IMR-90 (cell line): ENCODE data around the gene KRTAP5-9. TPM values are rescaled to one million over a fixed set of nuclear protein-coding genes. Genes with fewer than 3 reads are reported as not detected.

Source experiments
- ATAC-seq: fragments of 200-7000 bp; cut with Tn5 transposase; 2 replicates; pipeline ENCODE4 v1.9.1; 2020; ENCODE audit warnings: low read depth, mild to moderate bottlenecking, moderate library complexity
- BruUV-seq: library from RNA; stranded (reverse); fragments of 400-500 nt; replicated peaks from 2 replicates; lab custom pipeline; 2021; lab: Mats Ljungman, UMichigan
- CTCF ChIA-PET: fragments of 300-600 bp; formaldehyde crosslinking; extraction: SDS; loops from one replicate; lab custom pipeline; 2021; ENCODE audit warnings: antibody characterized with exemption; lab: Yijun Ruan, JAX
- POLR2A ChIA-PET: fragments of 300-600 bp; sonication (Branson Sonifier 250); formaldehyde crosslinking; loops from one replicate; lab custom pipeline; 2022; ENCODE audit warnings: antibody characterized with exemption; ENCODE audit not compliant: unreplicated experiment; lab: Charles Lee
- DNase-seq: peaks from one replicate; pipeline ENCODE4 v3.0.0; 2013
- H2AFZ ChIP-seq: replicated peaks from 2 replicates; pipeline ENCODE3; 2013; ENCODE audit warnings: low read length, mild to moderate bottlenecking; ENCODE audit not compliant: poor library complexity
- H2AK5ac ChIP-seq: 2 replicates; pipeline ENCODE4 v1.6.1; 2013; ENCODE audit warnings: low read depth, low read length, inconsistent platforms
- H2AK9ac ChIP-seq: replicated peaks from 2 replicates; pipeline ENCODE3; 2013; ENCODE audit warnings: mild to moderate bottlenecking, low read depth, low read length, moderate library complexity; ENCODE audit not compliant: poor library complexity
- H2BK120ac ChIP-seq: 2 replicates; pipeline ENCODE4 v1.6.1; 2013; ENCODE audit warnings: low read depth, low read length, inconsistent platforms
- H2BK15ac ChIP-seq: 3 replicates; pipeline ENCODE4 v1.6.1; 2013; ENCODE audit warnings: low read depth, low read length, inconsistent platforms
- H2BK20ac ChIP-seq: 2 replicates; pipeline ENCODE4 v1.6.1; 2013; ENCODE audit warnings: low read depth, mild to moderate bottlenecking, inconsistent platforms, low read length, moderate library complexity
- H2BK5ac ChIP-seq: 2 replicates; pipeline ENCODE4 v1.6.1; 2013; ENCODE audit warnings: mild to moderate bottlenecking, low read depth, low read length, inconsistent platforms; ENCODE audit not compliant: poor library complexity, severe bottlenecking
- H3K14ac ChIP-seq: replicated peaks from 2 replicates; pipeline ENCODE4 v1.6.1; 2013; ENCODE audit warnings: low read depth, low read length, inconsistent platforms
- H3K18ac ChIP-seq: 2 replicates; pipeline ENCODE4 v1.6.1; 2013; ENCODE audit warnings: low read depth, low read length, control low read depth
- H3K23ac ChIP-seq: 2 replicates; pipeline ENCODE4 v1.6.1; 2013; ENCODE audit warnings: low read depth, low read length, inconsistent platforms
- H3K27ac ChIP-seq: 2 replicates; pipeline ENCODE4 v1.5.1; 2013; ENCODE audit warnings: mild to moderate bottlenecking, control low read depth, low read length; ENCODE audit not compliant: insufficient read depth
- H3K27me3 ChIP-seq: 2 replicates; pipeline ENCODE4 v1.6.1; 2013; ENCODE audit warnings: low read length; ENCODE audit not compliant: control insufficient read depth, insufficient read depth
- H3K36me3 ChIP-seq: 2 replicates; pipeline ENCODE4 v1.6.1; 2013; ENCODE audit warnings: low read length, mixed read lengths; ENCODE audit not compliant: control insufficient read depth, insufficient read depth
- H3K4ac ChIP-seq: 2 replicates; pipeline ENCODE4 v1.6.1; 2013; ENCODE audit warnings: low read depth, low read length, inconsistent platforms
- H3K4me1 ChIP-seq: 2 replicates; pipeline ENCODE4 v1.6.1; 2013; ENCODE audit warnings: low read length, mixed read lengths; ENCODE audit not compliant: control insufficient read depth, insufficient read depth
- H3K4me2 ChIP-seq: 2 replicates; pipeline ENCODE4 v1.6.1; 2013; ENCODE audit warnings: low read depth, mild to moderate bottlenecking, control low read depth, low read length, moderate library complexity
- H3K4me3 ChIP-seq: 2 replicates; pipeline ENCODE4 v1.5.1; 2013; ENCODE audit warnings: low read depth, mild to moderate bottlenecking, control low read depth, low read length, moderate library complexity; ENCODE audit not compliant: insufficient read depth
- H3K56ac ChIP-seq: 2 replicates; pipeline ENCODE4 v1.6.1; 2013; ENCODE audit warnings: low read length, inconsistent platforms; ENCODE audit not compliant: insufficient read depth; ENCODE audit errors: extremely low read depth
- H3K79me1 ChIP-seq, 2 experiments: 2 replicates each; pipeline ENCODE4 v1.6.1; 2013; ENCODE audit warnings: low read length in 2 of 2, inconsistent platforms in 1 of 2, low read depth in 1 of 2
- H3K9ac ChIP-seq: 2 replicates; pipeline ENCODE4 v1.6.1; 2013; ENCODE audit warnings: low read depth, low read length, control low read depth
- H3K9me1 ChIP-seq: 2 replicates; pipeline ENCODE4 v1.6.1; 2013; ENCODE audit warnings: low read length, inconsistent platforms; ENCODE audit not compliant: insufficient read depth
- H3K9me3 ChIP-seq: 2 replicates; pipeline ENCODE4 v1.6.1; 2013; ENCODE audit warnings: low read length; ENCODE audit not compliant: control insufficient read depth, insufficient read depth
- H4K20me1 ChIP-seq: 2 replicates; pipeline ENCODE4 v1.6.1; 2013; ENCODE audit warnings: low read length, inconsistent platforms; ENCODE audit not compliant: insufficient read depth
- H4K5ac ChIP-seq: 2 replicates; pipeline ENCODE4 v1.6.1; 2013; ENCODE audit warnings: mild to moderate bottlenecking, low read depth, low read length, control low read depth
- H4K8ac ChIP-seq, 2 experiments: 2 replicates each; pipeline ENCODE4 v1.6.1; 2013; ENCODE audit warnings: low read depth in 2 of 2, low read length in 2 of 2, control low read depth in 1 of 2, inconsistent platforms in 1 of 2
- H4K91ac ChIP-seq: 2 replicates; pipeline ENCODE4 v1.6.1; 2013; ENCODE audit warnings: low read depth, low read length, inconsistent platforms; ENCODE audit not compliant: insufficient read depth
- BHLHE40 ChIP-seq: fragments of 150-350 bp; IDR thresholded peaks from 2 replicates; pipeline ENCODE4 v1.6.1; 2016; ENCODE audit warnings: mild to moderate bottlenecking, low read depth, low read length
- CEBPB ChIP-seq: IDR thresholded peaks from 2 replicates; pipeline ENCODE4 v1.6.1; 2012; ENCODE audit warnings: low read depth, low read length, improper control_type of control experiment
- CHD1 ChIP-seq: IDR thresholded peaks from 2 replicates; pipeline ENCODE4 v1.6.1; 2012; ENCODE audit warnings: low read depth, low read length, improper control_type of control experiment
- MAFK ChIP-seq: IDR thresholded peaks from 2 replicates; pipeline ENCODE4 v1.6.1; 2012; ENCODE audit warnings: low read depth, low read length, improper control_type of control experiment
- MAZ ChIP-seq: IDR thresholded peaks from 2 replicates; pipeline ENCODE4 v1.6.1; 2012; ENCODE audit warnings: low read depth, mild to moderate bottlenecking, low read length, improper control_type of control experiment, moderate library complexity, borderline replicate concordance
- MXI1 ChIP-seq: IDR thresholded peaks from 2 replicates; pipeline ENCODE4 v1.6.1; 2012; ENCODE audit warnings: low read depth, mild to moderate bottlenecking, low read length, moderate library complexity, borderline replicate concordance
- NFE2L2 ChIP-seq: fragments of 150-350 bp; IDR thresholded peaks from 2 replicates; pipeline ENCODE4 v1.6.1; 2016; ENCODE audit warnings: low read depth, mild to moderate bottlenecking, low read length
- POLR2A ChIP-seq: IDR thresholded peaks from 2 replicates; pipeline ENCODE4 v1.6.1; 2012; ENCODE audit warnings: mild to moderate bottlenecking, low read depth, low read length
- RAD21 ChIP-seq: IDR thresholded peaks from 2 replicates; pipeline ENCODE4 v1.6.1; 2012; ENCODE audit warnings: low read length, improper control_type of control experiment
- RCOR1 ChIP-seq: IDR thresholded peaks from 2 replicates; pipeline ENCODE4 v1.6.1; 2012; ENCODE audit warnings: mild to moderate bottlenecking, low read length, improper control_type of control experiment; ENCODE audit not compliant: insufficient replicate concordance
- RFX5 ChIP-seq: IDR thresholded peaks from 2 replicates; pipeline ENCODE4 v1.8.0; 2012; ENCODE audit warnings: low read depth, mild to moderate bottlenecking, low read length, moderate library complexity
- WGBS, 2 experiments: methylation state at CpG; one replicate each; pipeline versions ENCODE4 v1.1.5 to v1.1.7; 2013; ENCODE audit warnings: missing lambda C conversion rate in 2 of 2; ENCODE audit not compliant: insufficient read length in 1 of 2; ENCODE audit errors: extremely low coverage in 2 of 2; 5-methylcytosine and 5-hydroxymethylcytosine counted together
- dilution Hi-C: fragments of 300-500 bp; cut with HindIII; formaldehyde crosslinking; loops from one replicate; pipeline ENCODE4 v1.14.3; 2018; ENCODE audit warnings: low sequenced_read_pairs; ENCODE audit not compliant: unreplicated experiment
- in situ Hi-C: fragments of 300-500 bp; cut with MboI; formaldehyde crosslinking; loops from 3 replicates; pipeline ENCODE4 v1.14.3; 2019; ENCODE audit warnings: low sequenced_read_pairs, inconsistent platforms, mixed read lengths
- intact Hi-C: fragments of 100-400 bp; cut with micrococcal nuclease; formaldehyde crosslinking; loops from 2 replicates; pipeline ENCODE4 v1.10.0; 2022
- polyA plus RNA-seq, 3 experiments: library from polyadenylated mRNA; depleted of rRNA; stranded (reverse); fragments of >200 nt; gene quantifications; 2 replicates each; pipeline ENCODE4 v1.2.3, GENCODE V29; 2012; ENCODE audit warnings: low replicate concordance in 1 of 3
- total RNA-seq: library from RNA; depleted of rRNA; stranded (reverse); fragments of >200 nt; gene quantifications from 2 replicates; pipeline ENCODE4 v1.2.3, GENCODE V29; 2012
- TF ChIP-seq, protein P1 (sequence below): fragments of 150-350 bp; IDR thresholded peaks from 2 replicates; pipeline ENCODE4 v1.6.1; 2017; ENCODE audit warnings: mild to moderate bottlenecking, antibody characterized with exemption, low read length, low read depth
- TF ChIP-seq, protein P2 (sequence below): conservative IDR thresholded peaks from 2 replicates; pipeline ENCODE4 v1.5.1; 2012; ENCODE audit warnings: mild to moderate bottlenecking, low read depth, low read length, improper control_type of control experiment
- TF ChIP-seq, protein P3 (sequence below): fragments of 150-350 bp; IDR thresholded peaks from 2 replicates; pipeline ENCODE4 v1.6.1; 2016; ENCODE audit warnings: low read depth, mild to moderate bottlenecking, low read length, moderate library complexity, borderline replicate concordance

Gene KRTAP5-9
- total and polyA plus RNA-seq, 2 of the 4 experiments (the other 2 are of a cell fraction), result 0.09 TPM; not detected in 1

DNA sequence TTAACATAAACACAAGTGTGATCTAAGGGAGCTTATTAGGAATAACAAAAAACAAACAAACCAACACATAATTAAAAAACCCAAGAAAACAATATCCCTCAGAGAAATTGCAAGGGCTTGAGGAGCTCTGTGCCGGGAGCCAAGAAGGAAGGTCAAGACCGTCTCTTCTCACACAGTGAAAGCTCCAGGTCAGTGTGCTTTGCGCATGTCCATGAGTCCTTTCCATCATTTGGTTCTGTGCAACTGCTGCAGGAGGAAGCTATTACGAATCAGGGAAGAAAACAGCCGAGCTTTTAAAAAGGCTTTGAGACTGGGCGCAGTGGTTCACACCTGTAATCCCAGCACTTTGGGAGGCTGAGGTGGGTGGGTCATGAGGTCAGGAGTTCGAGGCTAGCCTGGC lies 5.8 kb upstream of the KRTAP5-9 start:
- peaks cover 18% of the 10 kb centered on the region for H3K27me3 ChIP-seq
- no peak for DNase-seq

More for the DNA sequence above, 5.8 kb upstream of the KRTAP5-9 start:
- intact Hi-C loops (no loop called here), dilution Hi-C loops (no loop called here), in situ Hi-C loops (no loop called here)
- no TSS peak for BruUV-seq
- CTCF ChIA-PET, result no interaction called here
- Histone ChIP-seq H3K23ac (no peak overlapping the region), H4K5ac (no peak overlapping the region), H3K4me3 (no peak overlapping the region), H4K20me1 (no peaks in the 10 kb centered on the region), H2BK15ac (no peak overlapping the region), H3K9ac (no peak overlapping the region), H3K79me1 (no peaks in the 10 kb centered on the region), H4K91ac (no peak overlapping the region), H3K14ac (no peak overlapping the region), H2AK9ac (no peak overlapping the region), H3K4ac (no peak overlapping the region), H3K9me1 (no peaks in the 10 kb centered on the region), H3K27ac (no peak overlapping the region), H3K36me3 (no peaks in the 10 kb centered on the region), H2BK120ac (no peak overlapping the region), H3K18ac (no peak overlapping the region), H2BK5ac (no peak overlapping the region), H3K56ac (no peak overlapping the region), H3K4me2 (no peak overlapping the region), H2BK20ac (no peak overlapping the region), H2AFZ (no peak overlapping the region), H3K9me3 (no peaks in the 10 kb centered on the region), H2AK5ac (no peak overlapping the region), H4K8ac (no peak overlapping the region), H3K4me1 (no peaks in the 10 kb centered on the region)
- no peak for TF ChIP-seq RFX5
- TF ChIP-seq CEBPB, result no peak
- TF ChIP-seq RAD21, result no peak
- TF ChIP-seq POLR2A, result no peak
- TF ChIP-seq CHD1, result no peak
- TF ChIP-seq MAZ, result no peak
- TF ChIP-seq, protein P1, sequence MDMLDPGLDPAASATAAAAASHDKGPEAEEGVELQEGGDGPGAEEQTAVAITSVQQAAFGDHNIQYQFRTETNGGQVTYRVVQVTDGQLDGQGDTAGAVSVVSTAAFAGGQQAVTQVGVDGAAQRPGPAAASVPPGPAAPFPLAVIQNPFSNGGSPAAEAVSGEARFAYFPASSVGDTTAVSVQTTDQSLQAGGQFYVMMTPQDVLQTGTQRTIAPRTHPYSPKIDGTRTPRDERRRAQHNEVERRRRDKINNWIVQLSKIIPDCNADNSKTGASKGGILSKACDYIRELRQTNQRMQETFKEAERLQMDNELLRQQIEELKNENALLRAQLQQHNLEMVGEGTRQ, result no peak
- TF ChIP-seq MAFK, result no peak
- TF ChIP-seq NFE2L2, result no peak
- TF ChIP-seq, protein P2, sequence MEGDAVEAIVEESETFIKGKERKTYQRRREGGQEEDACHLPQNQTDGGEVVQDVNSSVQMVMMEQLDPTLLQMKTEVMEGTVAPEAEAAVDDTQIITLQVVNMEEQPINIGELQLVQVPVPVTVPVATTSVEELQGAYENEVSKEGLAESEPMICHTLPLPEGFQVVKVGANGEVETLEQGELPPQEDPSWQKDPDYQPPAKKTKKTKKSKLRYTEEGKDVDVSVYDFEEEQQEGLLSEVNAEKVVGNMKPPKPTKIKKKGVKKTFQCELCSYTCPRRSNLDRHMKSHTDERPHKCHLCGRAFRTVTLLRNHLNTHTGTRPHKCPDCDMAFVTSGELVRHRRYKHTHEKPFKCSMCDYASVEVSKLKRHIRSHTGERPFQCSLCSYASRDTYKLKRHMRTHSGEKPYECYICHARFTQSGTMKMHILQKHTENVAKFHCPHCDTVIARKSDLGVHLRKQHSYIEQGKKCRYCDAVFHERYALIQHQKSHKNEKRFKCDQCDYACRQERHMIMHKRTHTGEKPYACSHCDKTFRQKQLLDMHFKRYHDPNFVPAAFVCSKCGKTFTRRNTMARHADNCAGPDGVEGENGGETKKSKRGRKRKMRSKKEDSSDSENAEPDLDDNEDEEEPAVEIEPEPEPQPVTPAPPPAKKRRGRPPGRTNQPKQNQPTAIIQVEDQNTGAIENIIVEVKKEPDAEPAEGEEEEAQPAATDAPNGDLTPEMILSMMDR, result no peak
- no peak for TF ChIP-seq RCOR1
- TF ChIP-seq BHLHE40, result no peak
- no peak for TF ChIP-seq MXI1
- TF ChIP-seq, protein P3, sequence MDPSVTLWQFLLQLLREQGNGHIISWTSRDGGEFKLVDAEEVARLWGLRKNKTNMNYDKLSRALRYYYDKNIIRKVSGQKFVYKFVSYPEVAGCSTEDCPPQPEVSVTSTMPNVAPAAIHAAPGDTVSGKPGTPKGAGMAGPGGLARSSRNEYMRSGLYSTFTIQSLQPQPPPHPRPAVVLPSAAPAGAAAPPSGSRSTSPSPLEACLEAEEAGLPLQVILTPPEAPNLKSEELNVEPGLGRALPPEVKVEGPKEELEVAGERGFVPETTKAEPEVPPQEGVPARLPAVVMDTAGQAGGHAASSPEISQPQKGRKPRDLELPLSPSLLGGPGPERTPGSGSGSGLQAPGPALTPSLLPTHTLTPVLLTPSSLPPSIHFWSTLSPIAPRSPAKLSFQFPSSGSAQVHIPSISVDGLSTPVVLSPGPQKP, result no peak
- POLR2A ChIA-PET, result no interaction called here
- no CpG with 5 or more reads among the region's 7 CpGs for WGBS, 2 experiments
- ATAC-seq, result no peak
